ENCODE data around the gene ATP2B2.
"Not testable (repeated sequence)": the region's sequence is repeated elsewhere in the genome, so short reads cannot be mapped to it uniquely, and the experiment has no call there.

ATP2B2 gene

GRCh38 chr3:10382892-10383849 lies 122.2 kb downstream of the ATP2B2 start:
- Histone ChIP-seq H3K4me3 (ENCODE audit: insufficient read depth, low read depth, low read length) (no peak overlapping the region), H3K27ac (ENCODE audit: insufficient read depth, low read depth, low read length, poor library complexity, severe bottlenecking) (no peak overlapping the region), H3K9me3 (ENCODE audit: control insufficient read depth, low read length) (no peaks in the 10 kb centered on the region), H3K36me3 (ENCODE audit: control insufficient read depth, insufficient read depth, low read length) (no peaks in the 10 kb centered on the region), H3K4me1 (ENCODE audit: control insufficient read depth, insufficient read depth, low read length) (peaks cover 3% of the 10 kb centered on the region), H3K27me3 (ENCODE audit: control insufficient read depth, insufficient read depth, low read length, poor library complexity, severe bottlenecking) (no peaks in the 10 kb centered on the region)
- 84 to 87% methylated on average over 3 of the region's 4 CpGs for WGBS, 2 experiments

- WGBS, 2 experiments, result 78 to 81% methylated on average over 3 of the region's 3 CpGs
- not testable (repeated sequence) for H3K36me3 ChIP-seq (ENCODE audit: control insufficient read depth, insufficient read depth, low read length); H3K27ac ChIP-seq (ENCODE audit: insufficient read depth, low read depth, low read length, poor library complexity, severe bottlenecking); H3K9me3 ChIP-seq (ENCODE audit: control insufficient read depth, low read length); H3K4me3 ChIP-seq (ENCODE audit: insufficient read depth, low read depth, low read length); H3K27me3 ChIP-seq (ENCODE audit: control insufficient read depth, insufficient read depth, low read length, poor library complexity, severe bottlenecking); H3K4me1 ChIP-seq (ENCODE audit: control insufficient read depth, insufficient read depth, low read length)
Measured at GRCh38 chr3:10382445-10382844, 122.9 kb downstream of the ATP2B2 start.

GRCh38 chr3:10381336-10381735 lies 124.0 kb downstream of the ATP2B2 start:
- no peaks in the 10 kb centered on the region for H3K9me3 ChIP-seq (ENCODE audit: control insufficient read depth, low read length)
- H3K4me1 ChIP-seq (ENCODE audit: control insufficient read depth, insufficient read depth, low read length), result peaks cover 3% of the 10 kb centered on the region
- no peak overlapping the region for H3K4me3 ChIP-seq (ENCODE audit: insufficient read depth, low read depth, low read length)
- no peaks in the 10 kb centered on the region for H3K27me3 ChIP-seq (ENCODE audit: control insufficient read depth, insufficient read depth, low read length, poor library complexity, severe bottlenecking)
- H3K36me3 ChIP-seq (ENCODE audit: control insufficient read depth, insufficient read depth, low read length), result no peaks in the 10 kb centered on the region
- WGBS, 2 experiments, result 86 to 100% methylated on average over 4 of the region's 4 CpGs
- H3K27ac ChIP-seq (ENCODE audit: insufficient read depth, low read depth, low read length, poor library complexity, severe bottlenecking), result no peak overlapping the region

GRCh38 chr3:10380906-10381305 lies 124.5 kb downstream of the ATP2B2 start:
- H3K27me3 ChIP-seq (ENCODE audit: control insufficient read depth, insufficient read depth, low read length, poor library complexity, severe bottlenecking), result no peaks in the 10 kb centered on the region
- H3K9me3 ChIP-seq (ENCODE audit: control insufficient read depth, low read length), result no peaks in the 10 kb centered on the region
- H3K4me3 ChIP-seq (ENCODE audit: insufficient read depth, low read depth, low read length), result no peak overlapping the region
- H3K27ac ChIP-seq (ENCODE audit: insufficient read depth, low read depth, low read length, poor library complexity, severe bottlenecking), result no peak overlapping the region
- peaks cover 3% of the 10 kb centered on the region for H3K4me1 ChIP-seq (ENCODE audit: control insufficient read depth, insufficient read depth, low read length)
- WGBS, 2 experiments, result 91 to 96% methylated on average over 3 of the region's 3 CpGs
- H3K36me3 ChIP-seq (ENCODE audit: control insufficient read depth, insufficient read depth, low read length), result no peaks in the 10 kb centered on the region

- Histone ChIP-seq H3K27me3 (ENCODE audit: control insufficient read depth, insufficient read depth, low read length, poor library complexity, severe bottlenecking) (no peaks in the 10 kb centered on the region), H3K4me3 (ENCODE audit: insufficient read depth, low read depth, low read length) (no peak overlapping the region)
- 92 to 93% methylated on average over 7 of the region's 7 CpGs for WGBS, 2 experiments
Measured at GRCh38 chr3:10379961-10380360, 125.4 kb downstream of the ATP2B2 start.

GRCh38 chr3:10379161-10379560 lies 126.2 kb downstream of the ATP2B2 start:
- no peaks in the 10 kb centered on the region for H3K9me3 ChIP-seq (ENCODE audit: control insufficient read depth, low read length)
- WGBS, 2 experiments, result 84 to 89% methylated on average over 15 of the region's 15 CpGs

More at GRCh38 chr3:10379961-10380360, 125.4 kb downstream of the ATP2B2 start:
- Histone ChIP-seq H3K36me3 (ENCODE audit: control insufficient read depth, insufficient read depth, low read length) (no peaks in the 10 kb centered on the region), H3K9me3 (ENCODE audit: control insufficient read depth, low read length) (no peaks in the 10 kb centered on the region), H3K4me1 (ENCODE audit: control insufficient read depth, insufficient read depth, low read length) (peaks cover 3% of the 10 kb centered on the region), H3K27ac (ENCODE audit: insufficient read depth, low read depth, low read length, poor library complexity, severe bottlenecking) (no peak overlapping the region)

GRCh38 chr3:10378742-10379141 lies 126.6 kb downstream of the ATP2B2 start:
- H3K4me3 ChIP-seq (ENCODE audit: insufficient read depth, low read depth, low read length), result no peak overlapping the region
- no peaks in the 10 kb centered on the region for H3K9me3 ChIP-seq (ENCODE audit: control insufficient read depth, low read length)
- WGBS, 2 experiments, result 92 to 93% methylated on average over 7 of the region's 7 CpGs
- H3K27me3 ChIP-seq (ENCODE audit: control insufficient read depth, insufficient read depth, low read length, poor library complexity, severe bottlenecking), result no peaks in the 10 kb centered on the region
- no peaks in the 10 kb centered on the region for H3K4me1 ChIP-seq (ENCODE audit: control insufficient read depth, insufficient read depth, low read length)
- H3K36me3 ChIP-seq (ENCODE audit: control insufficient read depth, insufficient read depth, low read length), result no peaks in the 10 kb centered on the region
- no peak overlapping the region for H3K27ac ChIP-seq (ENCODE audit: insufficient read depth, low read depth, low read length, poor library complexity, severe bottlenecking)

More at GRCh38 chr3:10379161-10379560, 126.2 kb downstream of the ATP2B2 start:
- H3K27ac ChIP-seq (ENCODE audit: insufficient read depth, low read depth, low read length, poor library complexity, severe bottlenecking), result no peak overlapping the region
- H3K4me3 ChIP-seq (ENCODE audit: insufficient read depth, low read depth, low read length), result no peak overlapping the region
- H3K36me3 ChIP-seq (ENCODE audit: control insufficient read depth, insufficient read depth, low read length), result no peaks in the 10 kb centered on the region
- no peaks in the 10 kb centered on the region for H3K27me3 ChIP-seq (ENCODE audit: control insufficient read depth, insufficient read depth, low read length, poor library complexity, severe bottlenecking)
- H3K4me1 ChIP-seq (ENCODE audit: control insufficient read depth, insufficient read depth, low read length), result peaks cover 2% of the 10 kb centered on the region

GRCh38 chr3:10378246-10378645 lies 127.1 kb downstream of the ATP2B2 start:
- H3K4me1 ChIP-seq (ENCODE audit: control insufficient read depth, insufficient read depth, low read length), result no peaks in the 10 kb centered on the region
- no peaks in the 10 kb centered on the region for H3K36me3 ChIP-seq (ENCODE audit: control insufficient read depth, insufficient read depth, low read length)
- 92 to 93% methylated on average over 16 of the region's 16 CpGs for WGBS, 2 experiments
- H3K27ac ChIP-seq (ENCODE audit: insufficient read depth, low read depth, low read length, poor library complexity, severe bottlenecking), result no peak overlapping the region
- no peak overlapping the region for H3K4me3 ChIP-seq (ENCODE audit: insufficient read depth, low read depth, low read length)
- H3K27me3 ChIP-seq (ENCODE audit: control insufficient read depth, insufficient read depth, low read length, poor library complexity, severe bottlenecking), result no peaks in the 10 kb centered on the region
- no peaks in the 10 kb centered on the region for H3K9me3 ChIP-seq (ENCODE audit: control insufficient read depth, low read length)

GRCh38 chr3:10377148-10377725 lies 128.1 kb downstream of the ATP2B2 start:
- H3K27ac ChIP-seq (ENCODE audit: insufficient read depth, low read depth, low read length, poor library complexity, severe bottlenecking), result no peak overlapping the region
- H3K9me3 ChIP-seq (ENCODE audit: control insufficient read depth, low read length), result no peaks in the 10 kb centered on the region
- H3K4me3 ChIP-seq (ENCODE audit: insufficient read depth, low read depth, low read length), result no peak overlapping the region
- H3K36me3 ChIP-seq (ENCODE audit: control insufficient read depth, insufficient read depth, low read length), result no peaks in the 10 kb centered on the region
- no peaks in the 10 kb centered on the region for H3K27me3 ChIP-seq (ENCODE audit: control insufficient read depth, insufficient read depth, low read length, poor library complexity, severe bottlenecking)
- no peaks in the 10 kb centered on the region for H3K4me1 ChIP-seq (ENCODE audit: control insufficient read depth, insufficient read depth, low read length)
- 89% methylated on average over 16 of the region's 16 CpGs for WGBS, 2 experiments

GRCh38 chr3:10376353-10376752 lies 129.0 kb downstream of the ATP2B2 start:
- no peak overlapping the region for H3K27ac ChIP-seq (ENCODE audit: insufficient read depth, low read depth, low read length, poor library complexity, severe bottlenecking)
- H3K36me3 ChIP-seq (ENCODE audit: control insufficient read depth, insufficient read depth, low read length), result no peaks in the 10 kb centered on the region
- H3K27me3 ChIP-seq (ENCODE audit: control insufficient read depth, insufficient read depth, low read length, poor library complexity, severe bottlenecking), result no peaks in the 10 kb centered on the region
- H3K4me3 ChIP-seq (ENCODE audit: insufficient read depth, low read depth, low read length), result no peak overlapping the region
- WGBS, 2 experiments, result 81 to 82% methylated on average over 6 of the region's 6 CpGs
- no peaks in the 10 kb centered on the region for H3K9me3 ChIP-seq (ENCODE audit: control insufficient read depth, low read length)
- no peaks in the 10 kb centered on the region for H3K4me1 ChIP-seq (ENCODE audit: control insufficient read depth, insufficient read depth, low read length)

Data from ectodermal cell (in vitro differentiated cells).